ENCODE results near the gene USF3.

The USF3 gene

DNA sequence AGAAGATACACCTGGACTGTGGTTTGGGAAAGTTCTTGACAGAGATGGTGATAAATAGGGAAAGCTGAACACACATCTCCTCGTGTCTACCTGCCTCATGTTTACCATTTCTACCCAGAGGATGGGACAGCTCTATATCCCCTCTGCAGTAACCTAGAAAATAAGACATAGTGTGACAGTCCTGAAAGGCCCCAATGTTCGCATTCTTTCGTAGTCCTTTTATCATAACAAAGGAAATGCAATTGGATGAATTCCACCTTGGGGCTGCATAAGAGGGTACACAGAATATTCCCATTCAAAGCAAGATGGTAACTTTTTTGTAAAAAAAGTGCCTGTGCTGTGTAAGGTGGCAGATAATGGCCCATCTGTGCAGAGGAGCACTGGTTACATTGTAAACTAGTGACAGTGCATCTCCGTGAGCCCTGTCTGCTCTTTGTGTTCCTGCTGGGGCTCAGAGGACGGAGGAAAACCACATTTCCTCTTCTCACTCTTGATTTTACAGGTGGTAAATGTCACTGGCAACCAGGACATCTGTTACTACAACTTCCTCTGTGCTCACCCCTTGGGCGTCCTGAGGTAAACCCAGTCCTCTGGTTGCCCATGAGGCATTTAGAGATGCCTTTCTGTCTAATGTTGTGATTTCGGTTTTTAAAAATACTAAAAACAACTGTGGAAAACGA, 89.8 kb downstream of the USF3 start:
- TF ChIP-seq YY1 (IDR thresholded peaks at IDR 0.05; ENCODE audit: low read depth) (no peak), TCF12 (IDR thresholded peaks at IDR 0.05; ENCODE audit: low read depth) (no peak), NFIC (IDR thresholded peaks at IDR 0.05) (no peak), TAF1 (IDR thresholded peaks at IDR 0.05; ENCODE audit: low read depth) (no peak), EGR1 (IDR thresholded peaks at IDR 0.05) (no peak), FOXM1 (IDR thresholded peaks at IDR 0.05; ENCODE audit: borderline replicate concordance, low read depth) (no peak), TEAD4 (IDR thresholded peaks at IDR 0.05) (no peak)

DNA sequence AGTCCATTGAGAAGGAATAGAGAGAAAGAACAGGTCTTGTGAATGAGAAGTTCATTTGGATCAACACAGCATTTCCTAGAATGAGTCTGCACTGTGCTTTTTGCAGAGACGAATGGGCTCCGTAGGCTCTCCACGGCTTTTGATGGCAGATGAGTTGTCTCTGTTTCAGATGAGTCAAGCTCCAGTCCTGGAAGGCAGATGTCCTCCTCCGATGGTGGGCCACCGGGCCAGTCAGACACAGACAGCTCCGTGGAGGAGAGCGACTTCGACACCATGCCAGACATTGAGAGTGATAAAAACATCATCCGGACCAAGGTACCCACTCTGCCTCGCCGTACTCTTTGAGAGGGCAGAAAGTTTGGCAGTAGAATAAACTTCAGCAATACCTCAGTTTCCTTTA, 93.6 kb downstream of the USF3 start:
- TF ChIP-seq TCF12 (IDR thresholded peaks at IDR 0.05; ENCODE audit: low read depth) (no peak), FOXM1 (IDR thresholded peaks at IDR 0.05; ENCODE audit: borderline replicate concordance, low read depth) (no peak), RAD21 (IDR thresholded peaks at IDR 0.05; ENCODE audit: low read depth) (no peak), NFIC (IDR thresholded peaks at IDR 0.05) (no peak)
- TF ChIP-seq, protein P1, sequence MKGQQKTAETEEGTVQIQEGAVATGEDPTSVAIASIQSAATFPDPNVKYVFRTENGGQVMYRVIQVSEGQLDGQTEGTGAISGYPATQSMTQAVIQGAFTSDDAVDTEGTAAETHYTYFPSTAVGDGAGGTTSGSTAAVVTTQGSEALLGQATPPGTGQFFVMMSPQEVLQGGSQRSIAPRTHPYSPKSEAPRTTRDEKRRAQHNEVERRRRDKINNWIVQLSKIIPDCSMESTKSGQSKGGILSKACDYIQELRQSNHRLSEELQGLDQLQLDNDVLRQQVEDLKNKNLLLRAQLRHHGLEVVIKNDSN (IDR thresholded peaks at IDR 0.05), result no peak

DNA sequence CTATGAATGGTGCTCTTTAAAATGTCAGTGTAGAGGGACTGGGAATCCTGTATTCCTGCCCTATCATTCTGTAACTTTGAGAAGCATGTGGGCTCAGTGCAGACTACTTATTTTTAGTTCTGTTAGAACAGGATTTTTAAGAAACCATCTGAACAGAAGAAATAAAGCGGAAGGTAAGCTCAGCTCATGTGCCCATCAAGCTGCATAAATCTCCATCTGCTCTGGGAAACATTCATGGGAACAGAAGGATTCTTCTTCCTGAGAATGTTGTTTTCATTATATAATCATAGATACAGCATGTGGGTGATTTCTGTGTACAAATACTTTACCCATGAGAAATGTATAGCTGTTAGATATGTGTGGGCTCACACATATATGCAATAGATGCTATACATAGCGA, 94.2 kb downstream of the USF3 start:
- TF ChIP-seq RAD21 (IDR thresholded peaks at IDR 0.05; ENCODE audit: low read depth), result no peak
- TF ChIP-seq CEBPB (IDR thresholded peaks at IDR 0.05), result no peak
- no peak for TF ChIP-seq ZBTB7A (IDR thresholded peaks at IDR 0.05; ENCODE audit: low read depth)
- TF ChIP-seq, protein P1 (IDR thresholded peaks at IDR 0.05), result no peak
- TF ChIP-seq, protein P2, sequence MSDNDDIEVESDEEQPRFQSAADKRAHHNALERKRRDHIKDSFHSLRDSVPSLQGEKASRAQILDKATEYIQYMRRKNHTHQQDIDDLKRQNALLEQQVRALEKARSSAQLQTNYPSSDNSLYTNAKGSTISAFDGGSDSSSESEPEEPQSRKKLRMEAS (IDR thresholded peaks at IDR 0.05), result no peak
- TF ChIP-seq YY1 (IDR thresholded peaks at IDR 0.05; ENCODE audit: low read depth), result no peak

DNA sequence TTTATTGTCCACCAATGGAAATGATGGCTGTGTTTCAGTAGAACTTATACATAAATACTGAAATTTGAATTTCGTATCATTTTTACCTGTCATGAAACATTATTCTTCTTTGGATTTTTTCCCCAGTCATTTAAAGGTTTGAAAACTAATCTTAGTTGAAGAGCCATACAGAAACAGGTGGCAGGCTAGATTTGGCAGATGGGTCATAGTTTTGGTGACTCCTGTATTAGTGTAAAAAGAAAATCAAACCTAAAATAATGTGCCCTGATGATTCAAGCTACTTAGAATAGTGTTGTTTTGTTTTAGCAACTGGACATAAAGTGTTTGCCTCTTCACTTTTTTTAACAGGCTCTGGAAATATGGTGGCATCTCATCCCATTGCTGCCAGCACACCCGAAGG, 95.2 kb downstream of the USF3 start:
- TF ChIP-seq EP300 (IDR thresholded peaks at IDR 0.05; ENCODE audit: borderline replicate concordance) (no peak), YY1 (IDR thresholded peaks at IDR 0.05; ENCODE audit: low read depth) (no peak), TCF12 (IDR thresholded peaks at IDR 0.05; ENCODE audit: low read depth) (no peak), CREB1 (IDR thresholded peaks at IDR 0.05; ENCODE audit: low read depth) (no peak), FOXM1 (IDR thresholded peaks at IDR 0.05; ENCODE audit: borderline replicate concordance, low read depth) (no peak), NFIC (IDR thresholded peaks at IDR 0.05) (no peak), ZBTB7A (IDR thresholded peaks at IDR 0.05; ENCODE audit: low read depth) (no peak), TAF1 (IDR thresholded peaks at IDR 0.05; ENCODE audit: low read depth) (no peak), EGR1 (IDR thresholded peaks at IDR 0.05) (no peak), TEAD4 (IDR thresholded peaks at IDR 0.05) (no peak), RAD21 (IDR thresholded peaks at IDR 0.05; ENCODE audit: low read depth) (no peak), CEBPB (IDR thresholded peaks at IDR 0.05) (no peak)
- TF ChIP-seq, protein P2 (IDR thresholded peaks at IDR 0.05), result no peak
- TF ChIP-seq, protein P1 (IDR thresholded peaks at IDR 0.05), result no peak
- TF ChIP-seq, protein P3, sequence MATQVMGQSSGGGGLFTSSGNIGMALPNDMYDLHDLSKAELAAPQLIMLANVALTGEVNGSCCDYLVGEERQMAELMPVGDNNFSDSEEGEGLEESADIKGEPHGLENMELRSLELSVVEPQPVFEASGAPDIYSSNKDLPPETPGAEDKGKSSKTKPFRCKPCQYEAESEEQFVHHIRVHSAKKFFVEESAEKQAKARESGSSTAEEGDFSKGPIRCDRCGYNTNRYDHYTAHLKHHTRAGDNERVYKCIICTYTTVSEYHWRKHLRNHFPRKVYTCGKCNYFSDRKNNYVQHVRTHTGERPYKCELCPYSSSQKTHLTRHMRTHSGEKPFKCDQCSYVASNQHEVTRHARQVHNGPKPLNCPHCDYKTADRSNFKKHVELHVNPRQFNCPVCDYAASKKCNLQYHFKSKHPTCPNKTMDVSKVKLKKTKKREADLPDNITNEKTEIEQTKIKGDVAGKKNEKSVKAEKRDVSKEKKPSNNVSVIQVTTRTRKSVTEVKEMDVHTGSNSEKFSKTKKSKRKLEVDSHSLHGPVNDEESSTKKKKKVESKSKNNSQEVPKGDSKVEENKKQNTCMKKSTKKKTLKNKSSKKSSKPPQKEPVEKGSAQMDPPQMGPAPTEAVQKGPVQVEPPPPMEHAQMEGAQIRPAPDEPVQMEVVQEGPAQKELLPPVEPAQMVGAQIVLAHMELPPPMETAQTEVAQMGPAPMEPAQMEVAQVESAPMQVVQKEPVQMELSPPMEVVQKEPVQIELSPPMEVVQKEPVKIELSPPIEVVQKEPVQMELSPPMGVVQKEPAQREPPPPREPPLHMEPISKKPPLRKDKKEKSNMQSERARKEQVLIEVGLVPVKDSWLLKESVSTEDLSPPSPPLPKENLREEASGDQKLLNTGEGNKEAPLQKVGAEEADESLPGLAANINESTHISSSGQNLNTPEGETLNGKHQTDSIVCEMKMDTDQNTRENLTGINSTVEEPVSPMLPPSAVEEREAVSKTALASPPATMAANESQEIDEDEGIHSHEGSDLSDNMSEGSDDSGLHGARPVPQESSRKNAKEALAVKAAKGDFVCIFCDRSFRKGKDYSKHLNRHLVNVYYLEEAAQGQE (IDR thresholded peaks at IDR 0.05; ENCODE audit: low read depth), result no peak

DNA sequence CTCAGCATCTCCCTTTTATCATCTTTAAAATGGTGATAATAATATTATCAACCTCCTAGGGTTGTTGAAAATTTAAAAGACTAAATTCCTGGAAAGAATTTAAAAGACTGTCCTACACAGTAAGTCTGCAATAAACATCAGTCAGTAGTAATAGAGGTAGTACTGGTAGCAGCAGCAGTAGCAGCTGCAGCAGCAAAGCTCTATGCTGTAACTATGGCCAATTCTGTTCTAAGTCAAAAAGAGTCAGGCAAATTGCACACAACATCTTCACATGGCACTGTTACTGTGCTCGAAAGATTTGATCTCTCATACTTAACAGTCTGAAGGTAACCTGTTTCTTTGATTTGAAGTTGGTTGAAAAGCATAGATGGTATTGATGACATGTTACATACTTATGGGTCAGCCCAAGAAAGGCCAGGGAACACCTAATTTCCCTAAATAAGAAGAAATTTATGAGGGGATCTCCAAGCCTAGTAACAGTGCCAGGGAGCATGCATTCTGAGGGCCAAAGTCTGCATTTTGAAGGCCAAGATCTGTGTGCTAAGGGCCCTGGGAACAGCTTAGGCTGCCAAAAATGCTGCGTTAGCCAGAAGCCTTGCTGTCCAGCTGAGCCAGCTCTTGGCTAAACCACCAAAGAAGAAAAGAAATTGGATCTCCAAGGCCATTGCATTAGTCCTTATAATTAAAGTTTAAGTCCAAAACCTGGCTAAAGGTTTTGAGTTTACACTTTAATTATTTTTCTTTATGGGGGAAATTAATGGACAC, 95.8 kb downstream of the USF3 start:
- TF ChIP-seq, protein P1 (IDR thresholded peaks at IDR 0.05), result no peak
- TF ChIP-seq TAF1 (IDR thresholded peaks at IDR 0.05; ENCODE audit: low read depth) (no peak), YY1 (IDR thresholded peaks at IDR 0.05; ENCODE audit: low read depth) (no peak), CREB1 (IDR thresholded peaks at IDR 0.05; ENCODE audit: low read depth) (no peak), TCF12 (IDR thresholded peaks at IDR 0.05; ENCODE audit: low read depth) (no peak)
- TF ChIP-seq, protein P3 (IDR thresholded peaks at IDR 0.05; ENCODE audit: low read depth), result no peak

All from Ishikawa (cell line).